OCI-LY7 (cell line): Measurements from ENCODE around the gene KIF7. TPM values are rescaled to one million over a fixed set of nuclear protein-coding genes. Genes with fewer than 3 reads are reported as not detected.

Experiments
- BruUV-seq: library from RNA; stranded (reverse); fragments of 400-500 nt; replicated peaks from 2 replicates; lab custom pipeline; 2021; lab: Mats Ljungman, UMichigan
- CTCF ChIA-PET: fragments of 300-600 bp; sonication (Branson Sonifier 250); formaldehyde crosslinking; loops from one replicate; lab custom pipeline; 2022; ENCODE audit warnings: antibody characterized with exemption; ENCODE audit not compliant: unreplicated experiment; lab: Charles Lee
- POLR2A ChIA-PET: fragments of 300-600 bp; sonication (Branson Sonifier 250); formaldehyde crosslinking; loops from one replicate; lab custom pipeline; 2022; ENCODE audit warnings: antibody characterized with exemption; lab: Charles Lee
- DNase-seq: peaks from one replicate; pipeline ENCODE4 v3.0.0-alpha.2; 2015; ENCODE audit warnings: low spot score
- H2AFZ ChIP-seq: fragments of 200-600 bp; sonication (generic), shearing (Covaris generic); 2 replicates; pipeline ENCODE4 v1.6.1; 2014; ENCODE audit warnings: mild to moderate bottlenecking, antibody characterized with exemption, low read length, moderate library complexity
- H3K27ac ChIP-seq: fragments of 200-600 bp; sonication (generic); 2 replicates; pipeline ENCODE4 v1.5.1; 2014; ENCODE audit warnings: mixed run types, low read depth, mild to moderate bottlenecking, moderate library complexity, low read length, inconsistent platforms; ENCODE audit not compliant: poor library complexity, severe bottlenecking
- H3K36me3 ChIP-seq: fragments of 200-600 bp; sonication (generic); 2 replicates; pipeline ENCODE4 v1.6.1; 2014; ENCODE audit warnings: mild to moderate bottlenecking, antibody characterized with exemption, low read length, moderate library complexity, mixed read lengths; ENCODE audit not compliant: insufficient read depth
- H3K4me1 ChIP-seq: fragments of 200-600 bp; sonication (generic); 2 replicates; pipeline ENCODE4 v1.5.1; 2014; ENCODE audit warnings: mild to moderate bottlenecking, low read length; ENCODE audit not compliant: insufficient read depth, poor library complexity, severe bottlenecking
- H3K4me2 ChIP-seq: fragments of 200-600 bp; sonication (generic); 2 replicates; pipeline ENCODE4 v1.6.1; 2014; ENCODE audit warnings: mild to moderate bottlenecking, low read length
- H3K4me3 ChIP-seq: fragments of 200-600 bp; sonication (generic); 2 replicates; pipeline ENCODE4 v1.5.1; 2014; ENCODE audit warnings: mild to moderate bottlenecking, low read depth, low read length; ENCODE audit not compliant: poor library complexity, severe bottlenecking
- H3K79me2 ChIP-seq: fragments of 200-600 bp; sonication (generic); 2 replicates; pipeline ENCODE4 v1.6.1; 2016; ENCODE audit warnings: low read depth, mild to moderate bottlenecking, low read length, moderate library complexity, mixed read lengths; ENCODE audit not compliant: insufficient read depth
- H3K9me2 ChIP-seq: fragments of 200-600 bp; sonication (generic); 2 replicates; pipeline ENCODE4 v1.6.1; 2016; ENCODE audit warnings: mild to moderate bottlenecking, low read length, mixed read lengths; ENCODE audit not compliant: insufficient read depth
- H3K9me3 ChIP-seq: fragments of 200-600 bp; sonication (generic); 2 replicates; pipeline ENCODE4 v1.6.1; 2014; ENCODE audit warnings: mild to moderate bottlenecking, mixed run types, low read length, mixed read lengths
- H4K20me1 ChIP-seq: fragments of 200-600 bp; sonication (generic); 2 replicates; pipeline ENCODE4 v1.6.1; 2014; ENCODE audit warnings: mild to moderate bottlenecking, antibody characterized with exemption, low read length, moderate library complexity, mixed read lengths; ENCODE audit not compliant: insufficient read depth
- CTCF ChIP-seq: fragments of 200-600 bp; sonication (generic); conservative IDR thresholded peaks from 2 replicates; pipeline ENCODE4 v1.5.1; 2014; ENCODE audit warnings: mild to moderate bottlenecking, antibody characterized with exemption, low read length, moderate library complexity, mixed read lengths
- EZH2phosphoT487 ChIP-seq: fragments of 200-600 bp; sonication (generic); IDR thresholded peaks from 2 replicates; pipeline ENCODE4 v1.6.1; 2018; ENCODE audit warnings: low read depth, borderline replicate concordance, mild to moderate bottlenecking, mixed run types, antibody characterized with exemption, low read length, moderate library complexity, mixed read lengths
- intact Hi-C: fragments of 100-400 bp; cut with micrococcal nuclease; formaldehyde crosslinking; loops from one replicate; pipeline ENCODE4 v1.10.0; 2022; ENCODE audit not compliant: unreplicated experiment
- total RNA-seq, 2 experiments: library from RNA; depleted of rRNA in 1 of 2; stranded (reverse); fragments of >200 nt in 1 of 2; shearing (Covaris generic) in 1 of 2; gene quantifications; 2 replicates each; pipeline ENCODE4 v1.2.3, GENCODE V29; 2014 to 2022

Gene KIF7
- total RNA-seq, 2 experiments from 2014 or later: 0.10 TPM; not detected in 1

DNA sequence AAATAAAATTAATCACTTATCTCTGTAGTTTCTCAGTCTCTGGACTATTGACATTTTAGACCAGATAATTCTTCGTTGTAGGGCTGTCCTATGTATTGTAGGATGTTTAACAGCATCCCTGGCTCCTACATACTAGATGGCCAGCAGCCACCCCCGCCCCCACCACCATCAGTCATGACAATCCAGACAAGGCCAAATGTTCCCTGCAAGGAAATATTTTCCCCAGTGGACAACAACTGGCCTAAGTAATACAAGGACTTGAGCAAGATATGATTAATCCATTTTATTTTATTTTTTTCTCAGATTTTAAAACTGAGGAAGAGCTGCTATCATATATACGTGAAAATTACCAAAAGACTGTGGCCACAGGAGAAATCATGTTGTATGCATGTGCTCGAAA is 56.2 kb downstream of the KIF7 start:
- no peak overlapping the region for H3K4me3 ChIP-seq
- POLR2A ChIA-PET: no interaction called here
- BruUV-seq: no TSS peak

GRCh38 chr15:89593018-89593417 is 62.2 kb downstream of the KIF7 start:
- H3K4me3 ChIP-seq: no peak overlapping the region
- H3K9me2 ChIP-seq: no peaks in the 10 kb centered on the region
- no peaks in the 10 kb centered on the region for H3K4me1 ChIP-seq
- no peak overlapping the region for H2AFZ ChIP-seq
- no peak overlapping the region for H3K27ac ChIP-seq
- BruUV-seq: no TSS peak
- no peak for DNase-seq
- TF ChIP-seq EZH2phosphoT487 (no peak), CTCF (no peak)
- ChIA-PET CTCF (no interaction called here), POLR2A (interaction anchor here (0.5 to 1.1 kb wide), 3 partner anchors 17 to 578 kb away, joined by 4 read pairs; partner anchors contain the start of gene TICRR)
- intact Hi-C loops: no loop called here
- no peaks in the 10 kb centered on the region for H3K79me2 ChIP-seq
- peaks cover 93% of the 10 kb centered on the region for H3K36me3 ChIP-seq
- no peaks in the 10 kb centered on the region for H4K20me1 ChIP-seq
- no peaks in the 10 kb centered on the region for H3K9me3 ChIP-seq
- H3K4me2 ChIP-seq: no peak overlapping the region

More for the DNA sequence above, 56.2 kb downstream of the KIF7 start:
- H3K4me1 ChIP-seq: no peaks in the 10 kb centered on the region
- no peaks in the 10 kb centered on the region for H3K79me2 ChIP-seq
- no peaks in the 10 kb centered on the region for H3K9me3 ChIP-seq
- CTCF ChIA-PET: no interaction called here
- no peak for DNase-seq
- no peaks in the 10 kb centered on the region for H4K20me1 ChIP-seq
- H3K9me2 ChIP-seq: no peaks in the 10 kb centered on the region
- H2AFZ ChIP-seq: no peak overlapping the region
- TF ChIP-seq CTCF (no peak), EZH2phosphoT487 (no peak)
- H3K27ac ChIP-seq: no peak overlapping the region
- no peak overlapping the region for H3K4me2 ChIP-seq
- intact Hi-C loops: no loop called here
- H3K36me3 ChIP-seq: peaks cover 98% of the 10 kb centered on the region

DNA sequence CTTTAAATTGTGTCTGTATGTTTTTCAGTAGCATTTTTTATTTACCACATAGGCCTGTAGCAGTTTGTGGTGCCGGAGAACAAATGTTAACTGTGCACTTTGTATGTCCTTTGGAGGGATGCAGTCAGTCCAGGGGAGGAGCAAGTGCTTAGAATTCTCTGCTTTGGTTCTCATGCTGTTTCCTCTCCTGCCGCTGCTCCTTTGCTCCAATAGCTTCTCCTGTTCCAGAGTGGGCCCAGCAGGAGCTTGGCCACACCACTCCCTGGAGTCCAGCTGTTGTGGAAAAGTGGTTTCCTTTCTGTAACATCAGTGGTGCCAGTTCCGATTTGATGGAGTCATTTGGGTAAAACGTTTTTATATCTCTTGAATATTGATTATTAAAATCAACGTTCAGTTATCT is 63.4 kb downstream of the KIF7 start:
- TF ChIP-seq CTCF (no peak), EZH2phosphoT487 (no peak)
- no peak for DNase-seq
- no peaks in the 10 kb centered on the region for H3K79me2 ChIP-seq
- H3K4me3 ChIP-seq: no peak overlapping the region
- H3K9me2 ChIP-seq: no peaks in the 10 kb centered on the region
- H3K4me2 ChIP-seq: no peak overlapping the region
- H3K27ac ChIP-seq: no peak overlapping the region
- no peaks in the 10 kb centered on the region for H4K20me1 ChIP-seq
- H2AFZ ChIP-seq: no peak overlapping the region
- ChIA-PET CTCF (no interaction called here), POLR2A (no interaction called here)
- intact Hi-C loops: no loop called here
- no TSS peak for BruUV-seq
- no peaks in the 10 kb centered on the region for H3K9me3 ChIP-seq
- peaks cover 93% of the 10 kb centered on the region for H3K36me3 ChIP-seq
- no peaks in the 10 kb centered on the region for H3K4me1 ChIP-seq
